Dermis blood vessel endothelial cell (primary cell): ENCODE results near the gene KCNG4. TPM values are rescaled to one million over a fixed set of nuclear protein-coding genes. Genes with fewer than 3 reads are reported as not detected.

Experiments
- DNase-seq: peaks from one replicate; pipeline ENCODE4 v3.0.0; 2010
- total RNA-seq: library from RNA; depleted of rRNA; stranded (reverse); fragments of >200 nt; gene quantifications from 2 replicates; pipeline ENCODE4 v1.2.3, GENCODE V29; 2014

KCNG4 gene
- total RNA-seq, 1 donor from 2014 or later = not detected

DNA sequence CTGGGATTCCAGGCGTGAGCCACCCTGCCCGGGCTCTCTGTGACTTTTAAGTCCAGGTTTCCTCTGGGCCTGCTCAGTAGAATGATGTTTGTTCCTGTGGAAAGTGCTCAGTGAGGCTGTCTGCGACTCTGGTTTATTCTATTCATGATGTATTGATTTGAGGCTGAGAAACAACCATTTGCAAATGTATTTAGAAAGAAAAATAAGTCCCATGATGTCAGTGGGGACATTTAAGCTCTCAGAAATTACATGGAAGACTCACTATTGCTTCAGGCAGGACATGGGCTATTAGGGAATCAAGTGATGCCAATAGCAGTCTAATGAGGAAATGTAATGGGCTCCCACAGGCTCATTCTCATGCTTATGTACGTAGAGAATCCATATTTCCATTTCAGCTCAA lies 22.2 kb upstream of the KCNG4 start:
- no peak for DNase-seq

DNA sequence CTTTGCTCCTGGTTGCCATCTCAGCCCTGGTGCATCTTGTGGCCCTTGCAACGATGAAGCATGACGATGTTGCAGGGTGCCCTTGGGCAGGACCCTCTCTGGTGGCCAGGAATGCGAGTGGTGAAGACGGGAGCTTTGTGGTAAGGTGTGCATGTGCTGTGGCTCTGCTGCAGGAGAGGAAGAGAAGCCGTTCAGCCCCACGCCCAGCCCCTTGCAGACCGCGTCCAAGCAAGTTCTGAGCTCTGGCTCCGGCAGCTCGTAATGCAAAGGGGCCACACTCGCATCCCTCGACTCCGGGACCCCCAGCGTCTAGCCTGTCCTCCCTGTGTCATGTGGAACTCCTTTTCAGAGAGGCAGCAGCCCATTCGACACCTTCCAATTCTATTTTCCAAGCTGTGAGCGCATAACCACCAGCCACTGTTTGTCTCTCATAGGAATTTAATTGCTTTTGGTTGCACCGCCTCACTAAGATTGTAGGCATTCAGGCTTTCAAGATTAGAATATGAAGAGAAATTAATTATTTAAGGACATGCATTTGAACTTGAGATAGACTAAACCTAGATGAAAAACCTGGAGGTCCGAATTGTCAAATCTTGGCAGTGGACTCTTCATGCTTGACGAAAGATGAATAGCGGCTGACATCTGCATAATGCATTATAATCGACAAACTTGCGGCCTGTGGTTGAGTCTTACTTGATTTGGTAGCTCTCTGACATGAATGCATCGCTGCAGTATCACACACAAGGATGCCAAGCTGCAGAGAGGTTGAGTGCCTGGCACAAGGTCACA lies 21.1 kb upstream of the KCNG4 start:
- DNase-seq = no peak

DNA sequence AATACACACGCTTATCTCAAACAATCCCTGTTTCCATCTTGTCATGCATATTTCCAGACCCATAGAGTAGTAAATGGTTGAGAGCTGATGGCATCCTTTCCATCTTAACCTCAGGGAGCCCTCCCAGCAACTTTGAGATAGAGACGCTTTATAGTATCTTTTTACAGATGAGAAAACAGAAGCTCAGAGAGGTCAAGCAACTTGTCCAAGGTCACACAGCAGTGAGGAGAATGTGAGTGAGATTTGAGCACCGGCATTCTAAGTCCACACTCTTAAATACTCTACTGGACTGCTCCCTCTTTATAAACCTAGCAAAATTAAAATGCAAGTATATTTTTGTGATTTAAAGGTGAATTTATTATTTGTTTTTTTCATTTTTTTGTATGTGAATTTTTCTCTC lies 19.9 kb upstream of the KCNG4 start:
- DNase-seq = no peak

DNA sequence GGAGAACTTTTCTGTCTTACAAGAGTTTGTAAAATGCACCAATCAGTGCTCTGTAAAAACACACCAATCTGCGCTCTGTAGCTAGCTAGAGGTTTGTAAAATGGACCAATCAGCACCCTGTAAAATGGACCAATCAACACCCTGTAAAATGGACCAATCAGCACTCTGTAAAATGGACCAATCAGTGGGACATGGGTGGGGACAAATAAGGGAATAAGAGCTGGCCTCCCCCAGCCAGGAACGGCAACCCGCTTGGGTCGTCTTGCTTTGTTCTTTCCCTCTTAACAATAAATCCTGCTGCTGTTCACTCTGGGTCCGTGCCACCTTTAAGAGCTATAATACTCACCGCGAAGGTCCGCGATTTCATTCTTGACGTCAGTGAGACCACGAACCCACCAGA lies 18.5 kb upstream of the KCNG4 start:
- DNase-seq = no peak

DNA sequence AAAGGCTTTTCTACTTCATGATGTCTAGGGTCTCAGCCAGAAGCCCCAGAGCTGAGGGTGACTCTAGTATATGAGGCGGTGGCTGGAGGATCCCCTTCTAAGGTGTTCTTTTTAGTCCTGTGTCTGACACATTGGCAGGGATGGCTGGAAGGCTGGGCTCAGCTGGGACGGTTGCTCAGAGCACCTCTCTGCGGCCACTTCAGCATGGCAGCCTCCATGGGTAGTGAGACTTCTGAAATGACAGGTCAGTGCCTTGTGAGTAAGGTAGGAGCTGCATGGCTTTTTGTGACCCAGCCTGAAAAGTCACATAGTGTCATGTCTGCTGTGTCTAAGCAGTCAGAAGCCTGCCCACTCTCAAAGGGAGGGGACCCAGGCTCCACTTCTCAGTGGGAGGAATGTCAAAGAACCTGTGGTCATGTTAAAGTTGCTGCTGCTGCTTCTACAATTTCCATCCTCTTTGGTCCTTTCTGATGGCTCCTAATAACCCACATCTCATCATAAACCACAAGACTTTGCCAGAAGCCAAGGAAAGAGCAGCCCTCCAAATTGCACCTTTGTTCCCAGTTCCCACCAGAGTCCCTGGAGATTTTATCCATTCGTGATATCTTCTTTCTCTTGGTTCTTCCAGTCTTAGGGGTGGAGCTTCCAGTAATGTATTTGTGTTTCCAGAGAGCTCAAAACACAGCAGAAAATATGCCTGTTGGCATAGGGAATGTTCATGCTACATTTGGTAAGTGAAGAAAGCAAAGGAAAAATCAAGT lies 15.4 kb upstream of the KCNG4 start:
- DNase-seq = no peak

DNA sequence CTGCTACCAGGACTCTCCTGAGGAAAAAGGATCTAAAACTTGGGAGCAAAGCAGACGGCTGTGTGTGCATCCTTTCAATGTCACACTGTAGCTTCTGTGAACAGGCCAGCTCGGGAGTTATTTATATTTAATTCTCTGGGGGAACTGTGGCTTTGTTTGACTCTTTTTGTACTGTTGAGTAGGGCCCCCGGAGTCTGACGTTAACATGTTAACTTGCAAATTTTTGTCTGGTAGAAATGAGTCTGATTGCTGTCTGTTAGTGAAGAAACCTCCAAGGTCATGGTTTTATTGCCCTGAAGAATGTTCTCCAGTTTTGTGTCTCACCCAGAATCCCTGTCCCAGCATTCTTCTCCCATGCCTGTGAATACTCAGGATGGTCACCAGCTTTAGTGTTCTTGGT lies 14.2 kb upstream of the KCNG4 start:
- DNase-seq = no peak

DNA sequence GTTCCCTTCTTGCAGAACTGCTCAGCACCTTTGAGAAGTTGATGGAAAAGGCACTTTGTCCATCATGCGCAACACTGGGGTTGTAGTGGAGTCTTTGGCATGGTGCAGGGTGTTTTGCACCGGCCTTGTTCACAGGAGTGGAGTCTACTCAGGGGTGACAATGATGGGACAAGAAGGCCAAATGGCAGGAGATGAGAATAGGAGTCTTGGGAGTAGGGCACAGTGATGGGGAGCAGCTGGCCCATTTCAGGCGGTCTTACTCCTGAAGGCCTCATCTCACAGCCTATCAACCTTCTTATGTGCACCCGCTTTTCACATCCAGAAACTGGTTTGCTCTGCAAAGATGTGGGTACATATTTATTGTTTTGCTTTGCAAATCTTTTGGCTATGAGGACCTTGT lies 13.4 kb upstream of the KCNG4 start:
- DNase-seq = no peak

DNA sequence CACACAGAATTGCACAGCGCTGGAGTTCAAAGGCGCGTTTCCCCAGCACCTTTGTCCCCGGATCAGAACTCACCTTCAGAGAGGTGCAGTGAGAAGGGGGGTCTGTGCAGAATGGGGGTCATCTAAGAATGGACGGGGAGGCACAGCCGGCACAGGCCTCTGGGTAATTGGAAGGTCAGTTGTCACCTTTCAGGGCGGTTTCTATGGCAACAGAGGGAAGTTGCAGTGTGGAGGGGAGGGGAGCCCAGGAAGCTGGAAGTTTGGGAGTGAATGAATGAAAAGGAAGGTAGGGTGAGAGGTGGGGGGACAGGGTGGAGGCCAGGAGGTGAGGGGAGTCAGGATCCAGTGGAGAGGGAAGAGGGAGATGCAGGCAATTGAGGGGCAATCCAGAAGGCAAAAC lies 12.4 kb upstream of the KCNG4 start:
- DNase-seq = no peak

DNA sequence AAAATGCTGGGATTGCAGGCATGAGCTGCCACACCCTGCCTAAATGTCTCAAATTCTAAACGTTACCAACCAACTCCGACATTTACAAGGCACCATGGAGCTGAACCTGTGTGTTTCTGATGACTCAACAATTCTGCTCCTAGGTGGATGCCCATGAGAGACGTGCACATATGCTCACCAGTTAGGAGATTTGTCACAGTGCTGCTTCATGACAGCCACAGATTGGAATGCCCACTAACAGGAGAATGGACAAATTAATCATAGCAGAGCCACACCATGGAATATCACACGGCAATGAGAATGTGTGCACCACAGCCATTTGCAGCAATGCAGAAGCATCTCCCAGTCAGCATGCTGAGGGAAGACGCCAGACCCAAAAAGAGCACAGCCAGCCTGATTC lies 8.0 kb upstream of the KCNG4 start:
- no peak for DNase-seq

DNA sequence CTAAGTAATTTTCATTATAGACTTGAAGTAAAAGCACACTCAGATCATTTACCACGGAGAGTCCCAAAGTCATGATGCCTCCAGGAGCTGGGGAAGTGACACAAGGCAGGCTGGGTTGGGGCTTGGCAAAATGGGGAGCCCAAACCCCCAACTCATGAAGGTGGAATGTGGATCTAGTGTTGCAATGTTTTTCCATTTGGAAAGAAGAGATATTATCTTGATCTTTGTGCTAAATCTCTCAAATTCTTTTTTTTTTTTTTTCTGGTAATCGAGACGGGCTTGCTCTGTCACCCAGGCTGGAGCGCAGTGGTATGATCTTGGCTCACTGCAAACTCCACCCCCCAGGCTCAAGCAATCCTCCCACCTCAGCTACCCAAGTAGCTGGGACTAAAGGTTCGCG lies 7.5 kb upstream of the KCNG4 start:
- no peak for DNase-seq

DNA sequence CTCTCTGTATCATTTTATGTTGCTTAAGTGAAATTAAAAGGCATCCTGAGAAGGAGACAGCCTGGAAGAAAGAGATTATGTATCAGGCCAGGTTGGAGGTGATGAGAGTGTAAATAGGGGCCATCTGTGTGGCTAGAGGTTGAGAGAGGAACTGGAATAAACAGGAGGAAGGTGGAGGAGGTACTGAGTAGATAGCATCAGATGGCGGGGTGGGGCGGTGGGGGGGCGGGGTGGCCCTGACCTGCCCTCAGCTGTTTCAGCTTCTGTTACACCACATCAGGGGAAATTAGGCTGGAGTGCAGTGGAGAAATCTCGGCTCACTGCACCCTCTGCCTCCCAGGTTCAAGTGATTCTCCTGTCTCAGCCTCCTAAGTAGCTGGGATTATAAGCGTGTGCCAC lies 6.9 kb upstream of the KCNG4 start:
- no peak for DNase-seq

DNA sequence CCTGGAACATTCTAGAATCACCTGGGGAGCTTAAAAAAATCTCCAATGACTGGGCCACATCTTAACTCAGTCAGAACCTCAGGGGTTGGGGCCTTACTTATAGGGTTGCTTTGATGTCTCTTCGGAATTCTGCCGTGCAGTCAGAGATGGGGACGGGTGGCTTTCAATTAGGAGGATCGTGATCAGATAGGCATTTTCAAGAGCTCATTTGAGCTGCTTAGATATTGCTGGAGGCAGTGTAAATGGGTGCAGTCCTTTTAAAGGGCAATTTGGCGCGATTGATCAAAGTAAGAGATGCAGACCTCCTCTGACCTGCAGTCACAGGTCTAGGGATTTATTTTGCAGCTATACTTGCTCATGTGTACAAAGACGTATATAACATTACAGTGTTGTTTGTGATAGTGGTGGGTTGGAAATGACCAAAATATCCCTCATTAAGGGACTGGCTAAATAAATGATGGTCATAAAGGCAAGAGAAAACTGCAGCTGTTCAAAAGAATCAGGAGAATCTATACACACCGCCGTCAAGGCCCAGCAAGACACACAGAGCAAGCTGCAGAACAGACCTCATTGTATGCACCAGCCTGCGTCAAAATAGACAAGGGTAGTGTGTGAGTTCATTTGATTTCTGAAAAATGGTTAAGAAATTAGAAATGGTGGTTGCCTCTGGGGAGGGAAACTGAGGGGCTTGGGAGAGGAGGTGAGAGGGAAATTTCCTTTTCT lies 6.3 kb upstream of the KCNG4 start:
- DNase-seq = no peak

DNA sequence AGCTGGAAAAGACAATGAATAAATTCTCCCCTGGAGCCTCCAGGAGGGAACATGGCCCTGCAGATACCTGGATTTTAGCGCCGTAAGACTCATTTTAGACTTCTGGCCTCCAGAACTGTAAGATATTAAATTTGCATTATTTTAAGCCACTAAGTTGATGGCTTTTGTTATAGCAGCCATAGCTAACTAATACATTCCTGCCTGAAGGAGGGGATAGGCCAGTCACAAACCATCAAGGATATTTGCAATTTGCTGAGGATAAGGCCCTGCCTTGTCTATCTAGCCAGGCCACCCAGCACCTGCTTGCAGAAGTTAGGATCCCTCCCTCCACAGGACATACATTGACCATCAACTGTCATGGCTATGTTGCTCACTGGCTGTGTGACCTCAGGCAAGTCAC lies 4.9 kb upstream of the KCNG4 start:
- no peak for DNase-seq

DNA sequence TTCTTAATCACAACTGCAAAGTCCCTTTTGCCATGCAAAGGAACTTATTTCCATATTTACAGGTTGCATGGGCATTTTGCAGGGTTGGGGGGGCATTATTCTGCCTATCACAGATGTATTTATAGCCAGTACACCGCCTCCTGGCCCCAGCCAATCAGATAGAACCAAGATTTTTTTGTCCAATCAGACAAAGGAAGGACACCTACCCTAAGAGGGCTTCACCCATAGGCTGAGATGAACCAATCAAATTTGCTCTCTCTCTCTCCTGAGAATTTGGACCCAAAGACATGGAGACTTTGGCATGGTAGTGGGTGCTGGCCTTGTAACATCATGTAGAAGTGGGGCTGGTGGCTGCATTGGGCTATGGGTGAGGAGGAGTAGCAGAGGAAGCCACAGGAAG lies 3.9 kb upstream of the KCNG4 start:
- no peak for DNase-seq

DNA sequence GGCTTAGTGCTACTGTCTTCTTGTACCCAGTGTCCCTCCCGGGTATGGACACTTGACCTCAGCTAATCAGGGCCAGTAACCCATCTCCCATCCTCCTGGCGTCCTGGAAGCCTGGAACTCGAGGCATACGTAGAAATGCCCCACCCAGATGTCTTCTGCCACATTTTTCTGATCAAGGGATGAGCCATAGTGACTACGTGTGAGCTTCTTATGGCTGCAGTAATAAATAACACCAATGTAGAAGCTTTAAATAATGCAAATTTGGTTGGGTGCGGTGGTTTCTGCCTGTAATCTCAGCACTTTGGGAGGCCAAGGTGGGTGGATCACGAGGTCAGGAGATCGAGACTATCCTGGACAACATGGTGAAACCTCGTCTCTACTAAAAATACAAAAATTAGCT lies 3.0 kb upstream of the KCNG4 start:
- no peak for DNase-seq

DNA sequence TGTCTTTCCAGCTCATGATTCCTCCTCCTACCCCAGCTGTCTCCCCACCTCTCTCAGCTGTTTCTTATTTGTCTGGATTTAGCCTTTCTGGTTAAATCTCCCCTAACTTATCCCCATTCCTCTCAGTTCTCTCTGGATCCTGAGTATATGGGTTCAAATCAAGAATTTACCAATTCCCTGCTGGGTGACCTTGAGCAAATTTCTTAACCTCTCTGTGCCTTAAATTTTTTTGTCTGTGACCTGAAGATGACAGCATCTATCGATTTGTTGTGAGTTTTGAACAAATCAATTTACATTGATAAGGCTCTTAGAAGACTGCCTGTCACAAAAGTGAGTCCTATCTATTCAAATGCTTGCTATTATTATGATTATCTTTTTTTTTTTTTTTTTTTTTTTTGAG lies 2.0 kb upstream of the KCNG4 start:
- no peak for DNase-seq

DNA sequence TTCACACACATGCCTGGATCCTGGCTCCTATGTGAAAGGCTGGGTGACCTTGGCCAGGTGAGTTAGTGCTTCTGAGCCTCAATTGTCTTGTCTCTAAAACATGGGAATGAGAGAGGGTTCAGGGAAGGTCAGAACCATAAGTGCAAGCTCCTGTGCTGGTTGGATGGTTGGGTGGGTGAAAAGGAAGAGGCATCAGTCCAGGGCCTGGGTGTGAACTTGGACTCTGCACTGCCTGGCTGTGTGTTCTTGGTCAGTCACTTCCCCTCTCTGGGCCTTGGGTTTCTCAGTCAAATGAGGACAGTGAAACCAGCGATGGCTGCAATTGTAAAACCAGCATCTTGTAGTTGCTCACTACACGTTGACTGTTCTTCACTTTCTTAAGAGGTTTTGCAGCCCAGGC lies 643 bp upstream of the KCNG4 start:
- DNase-seq = no peak

DNA sequence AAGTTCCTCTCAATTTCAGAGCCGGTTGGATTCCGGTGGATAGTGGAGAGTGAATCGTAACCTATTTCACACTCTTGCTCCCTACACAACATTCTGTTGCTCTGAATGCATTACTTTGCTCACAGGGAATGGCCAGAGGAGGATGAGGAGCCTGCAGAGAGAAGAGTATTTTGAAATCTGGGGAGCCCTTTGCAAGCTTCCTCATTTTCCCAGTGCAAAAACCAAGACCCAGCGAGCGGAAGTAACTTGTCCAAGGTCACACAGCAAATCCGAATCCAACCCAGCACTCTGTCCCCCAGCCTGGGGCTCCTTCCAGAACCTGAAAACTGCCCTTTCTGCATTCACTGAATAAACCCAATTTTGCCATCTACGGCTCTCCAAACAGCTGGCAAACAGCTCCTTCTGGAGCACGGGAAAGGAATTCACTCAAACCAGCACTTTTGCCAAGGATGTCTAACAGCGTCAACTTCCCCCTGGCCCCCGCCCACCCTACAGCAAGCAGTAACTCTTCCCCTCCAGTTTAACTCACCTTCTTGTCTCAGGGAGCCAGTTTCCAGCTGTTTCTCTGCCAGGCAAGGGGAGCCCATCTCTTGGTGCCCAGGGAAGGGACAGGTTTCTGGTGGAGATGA lies 557 bp downstream of the KCNG4 start:
- peak; percentile 5 for DNase-seq

DNA sequence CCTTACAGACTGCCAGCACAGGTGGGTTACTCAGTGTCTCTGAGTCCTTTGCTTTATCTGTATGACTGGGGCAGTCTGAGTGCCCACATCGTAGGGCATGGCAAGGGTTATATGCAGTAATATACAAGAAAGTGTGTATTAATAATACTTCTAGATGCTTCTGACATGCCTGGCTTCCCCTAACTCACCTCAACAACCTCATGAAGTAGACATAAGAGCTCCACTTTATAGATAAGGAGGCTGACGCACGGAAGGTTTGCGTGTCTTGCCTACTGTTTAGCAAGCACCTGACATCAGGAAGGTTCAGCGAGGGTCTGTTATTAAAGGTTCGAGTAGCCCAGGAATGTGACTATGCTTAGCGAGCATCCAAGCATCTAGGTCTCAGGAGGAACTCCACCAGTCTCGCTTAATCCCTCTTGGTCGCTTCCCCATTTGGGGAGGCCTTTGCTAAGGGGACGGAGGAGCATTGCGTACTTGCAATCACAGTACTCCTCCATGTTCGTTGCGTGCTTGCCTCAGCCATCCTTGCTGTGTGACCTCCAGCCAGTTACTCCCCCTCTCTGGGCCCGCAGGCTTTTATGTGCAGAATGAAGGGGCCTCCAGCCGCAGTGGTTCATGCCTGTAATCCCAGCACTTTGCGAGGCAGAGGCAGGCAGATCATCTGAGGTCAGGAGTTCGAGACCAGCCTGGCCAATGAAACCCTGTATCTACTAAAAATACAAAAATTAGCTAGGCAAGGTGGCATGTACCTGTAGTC lies 1.6 kb downstream of the KCNG4 start:
- no peak for DNase-seq

DNA sequence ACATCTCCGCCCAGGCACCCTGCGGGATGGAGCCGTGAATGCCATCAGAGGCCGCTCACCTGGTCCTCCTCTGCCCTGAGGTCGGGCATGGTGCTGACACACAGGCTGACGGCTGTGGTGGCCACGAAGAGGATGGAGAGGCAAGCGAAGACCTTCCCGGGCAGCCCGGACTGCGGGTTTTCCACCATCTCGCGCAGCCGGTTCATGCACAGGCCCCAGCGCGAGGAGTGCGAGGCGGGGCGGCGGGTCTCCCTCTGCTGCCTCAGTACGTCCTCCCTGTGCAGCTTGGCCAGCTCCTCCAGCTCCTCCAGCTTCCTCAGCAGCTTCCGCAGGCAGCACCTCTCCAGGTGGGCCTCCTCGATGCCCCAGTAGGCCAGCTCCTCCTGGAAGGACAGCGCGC lies 3.1 kb downstream of the KCNG4 start:
- DNase-seq = no peak

DNA sequence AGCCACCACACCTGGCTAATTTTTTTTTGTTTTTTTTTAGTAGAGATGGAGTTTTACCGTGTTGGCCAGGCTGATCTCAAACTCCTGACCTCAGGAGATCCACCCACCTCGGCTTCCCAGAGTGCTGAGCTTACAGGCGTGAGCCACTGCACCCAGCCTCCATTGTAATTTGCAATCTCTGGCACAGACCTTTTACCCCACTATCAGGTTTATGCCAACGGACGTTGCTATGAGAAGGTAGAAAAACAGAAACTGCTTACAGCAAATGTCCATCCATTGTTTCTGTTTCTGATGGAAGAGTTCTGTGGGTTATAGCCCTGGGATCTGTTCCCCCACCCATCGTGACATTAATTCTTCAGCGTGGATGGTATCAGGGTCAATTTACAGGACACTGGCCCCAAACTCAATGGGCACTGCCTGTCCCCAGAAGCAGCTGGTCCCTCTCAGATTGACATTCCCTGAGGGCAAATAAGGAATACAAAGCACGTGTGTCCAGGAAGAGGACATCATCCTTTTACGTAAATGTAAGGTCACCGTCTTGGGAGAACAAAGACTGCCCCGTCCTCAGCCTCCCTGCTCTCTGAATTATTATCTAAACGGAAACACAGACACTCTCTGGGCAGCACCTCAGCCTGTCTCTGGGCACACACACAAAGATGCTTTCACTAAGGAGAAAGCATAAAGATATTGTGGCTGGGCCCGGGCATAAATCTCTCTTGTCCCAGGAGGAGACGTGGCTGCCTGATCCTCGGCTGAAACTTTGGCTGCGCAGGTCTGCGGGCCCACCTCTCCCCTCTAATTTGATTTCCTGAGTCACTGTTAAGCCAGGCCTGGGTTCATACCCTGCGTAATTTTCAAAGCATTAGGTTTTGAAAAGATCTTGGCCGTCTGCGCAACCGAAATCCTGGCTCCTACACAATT lies 5.2 kb downstream of the KCNG4 start:
- peak; percentile 40 for DNase-seq
